Activated CD4-positive, alpha-beta T cell treated with anti-CD3 and anti-CD28 coated beads for 24 hours (primary cell): ENCODE results near the gene PDE4B.

Experiments
- DNase-seq, 2 donors: peaks; one replicate each; pipeline ENCODE4 v3.0.0-alpha.2; 2020; ENCODE audit warnings: low read depth in 2 of 2

PDE4B gene

GRCh38 chr1:65882076-65882475 lies 89.4 kb downstream of the PDE4B start:
- DNase-seq = no peak

- no peak for DNase-seq
Measured at GRCh38 chr1:65889441-65889840, 96.7 kb downstream of the PDE4B start.

GRCh38 chr1:65890201-65890843 lies 97.6 kb downstream of the PDE4B start:
- no peak for DNase-seq

GRCh38 chr1:65894738-65895605 lies 102.3 kb downstream of the PDE4B start:
- DNase-seq = no peak

- DNase-seq = no peak
Measured at GRCh38 chr1:65896721-65897120, 104.0 kb downstream of the PDE4B start.

- no peak for DNase-seq
Measured at GRCh38 chr1:65897485-65897884, 104.8 kb downstream of the PDE4B start.

- no peak for DNase-seq
Measured at GRCh38 chr1:65904681-65905083, 112.0 kb downstream of the PDE4B start.

- DNase-seq = no peak
Measured at GRCh38 chr1:65910432-65910831, 117.7 kb downstream of the PDE4B start.

GRCh38 chr1:65911679-65912078 lies 119.0 kb downstream of the PDE4B start:
- no peak for DNase-seq

- DNase-seq = no peak
Measured at GRCh38 chr1:65918564-65918963, 125.9 kb downstream of the PDE4B start.

GRCh38 chr1:65921446-65921845 lies 128.8 kb downstream of the PDE4B start:
- DNase-seq = no peak

GRCh38 chr1:65924471-65924870 lies 131.8 kb downstream of the PDE4B start:
- no peak for DNase-seq

- no peak for DNase-seq
Measured at GRCh38 chr1:65938506-65938905, 145.8 kb downstream of the PDE4B start.

- DNase-seq = no peak
Measured at GRCh38 chr1:65939191-65939590, 146.5 kb downstream of the PDE4B start.

- DNase-seq = no peak
Measured at GRCh38 chr1:65939636-65940035, 146.9 kb downstream of the PDE4B start.

GRCh38 chr1:65940126-65940525 lies 147.4 kb downstream of the PDE4B start:
- no peak for DNase-seq

- no peak for DNase-seq
Measured at GRCh38 chr1:65942476-65942875, 149.8 kb downstream of the PDE4B start.

- no peak for DNase-seq
Measured at GRCh38 chr1:65946376-65946775, 153.7 kb downstream of the PDE4B start.

- no peak for DNase-seq
Measured at GRCh38 chr1:65946960-65947359, 154.3 kb downstream of the PDE4B start.

GRCh38 chr1:65948609-65949229 lies 156.0 kb downstream of the PDE4B start:
- DNase-seq = no peak

- DNase-seq = no peak
Measured at GRCh38 chr1:65949230-65949626, 156.5 kb downstream of the PDE4B start.

- no peak for DNase-seq
Measured at GRCh38 chr1:65949933-65950332, 157.2 kb downstream of the PDE4B start.

- DNase-seq = no peak
Measured at GRCh38 chr1:65952696-65953095, 160.0 kb downstream of the PDE4B start.
